ENCODE data around the gene RIC8A. TPM values are rescaled to one million over a fixed set of nuclear protein-coding genes. Genes with fewer than 3 reads are reported as not detected.
"Not testable (repeated sequence)": the region's sequence is repeated elsewhere in the genome, so short reads cannot be mapped to it uniquely, and the experiment has no call there.

Gene RIC8A
- total and polyA plus RNA-seq, 10 of the 15 experiments (the other 5 are each of a cell fraction or from before 2014, with no cell fraction given), result 10.4 to 157 (median 81.4) TPM

- TF ChIP-seq TCF3 (IDR thresholded peaks at IDR 0.05; ENCODE audit: borderline replicate concordance, insufficient read depth, low read depth, low read length), result no peak
- peak; percentile 50 for TF ChIP-seq SIX5 (IDR thresholded peaks at IDR 0.05; ENCODE audit: low read depth, low read length, severe bottlenecking)
- TF ChIP-seq E2F4 (IDR thresholded peaks at IDR 0.05; ENCODE audit: low read depth, low read length), result peak; percentile 56; the same call in 1 of the 2 replicates
- TF ChIP-seq MXI1 (IDR thresholded peaks at IDR 0.05; ENCODE audit: low read depth, low read length), result peak; percentile 93
- no peak for TF ChIP-seq ZBTB4 (CRISPR knock-in tag; IDR thresholded peaks at IDR 0.05)
- peak; percentile 12; the same call in 1 of the 2 replicates for TF ChIP-seq FOXM1 (IDR thresholded peaks at IDR 0.05; ENCODE audit: low read depth, low read length)
- TF ChIP-seq USF1 (IDR thresholded peaks at IDR 0.05; ENCODE audit: borderline replicate concordance, extremely low read length, insufficient read depth, low read depth, low read length), result no peak
- TF ChIP-seq RUNX3 (IDR thresholded peaks at IDR 0.05; ENCODE audit: low read length), result peak; percentile 73
- TF ChIP-seq E2F8 (IDR thresholded peaks at IDR 0.05; ENCODE audit: low read depth, partially characterized antibody), result peak; percentile 94
- peak; percentile 56 for TF ChIP-seq HCFC1 (IDR thresholded peaks at IDR 0.05; ENCODE audit: low read length)
- no peak for TF ChIP-seq CHD1 (IDR thresholded peaks at IDR 0.05; ENCODE audit: low read depth, low read length)
These were observed 29.6 kb downstream of the RIC8A start, which contains the start of gene PSMD13 (continued) for GRCh38 chr11:236774-237767.

GRCh38 chr11:238346-238745, 30.8 kb downstream of the RIC8A start:
- H2AFZ ChIP-seq (ENCODE audit: control insufficient read depth, low read depth, low read length); H4K20me1 ChIP-seq (ENCODE audit: control insufficient read depth, insufficient read depth); H3K9ac ChIP-seq (ENCODE audit: control insufficient read depth, insufficient read depth, low read length); in situ Hi-C loops (cut with MboI); DNase-seq (ENCODE audit: low read depth, low spot score); H3K4me1 ChIP-seq (ENCODE audit: control insufficient read depth, insufficient read depth, low read length); BruUV-seq (replicated peaks); H3K27me3 ChIP-seq (replicated peaks in 1 of 2; ENCODE audit: control insufficient read depth in 2 of 2, insufficient read depth in 2 of 2, low read length in 1 of 2); FAIRE-seq; intact Hi-C loops (cut with micrococcal nuclease; ENCODE audit: unreplicated experiment); ATAC-seq; H3K9me3 ChIP-seq (replicated peaks; ENCODE audit: control insufficient read depth, insufficient read depth, low read length); H3K27ac ChIP-seq (ENCODE audit: control insufficient read depth, insufficient read depth): not testable (repeated sequence)
- 82% methylated on average over 7 of the region's 7 CpGs for WGBS (ENCODE audit: insufficient coverage, insufficient replicate concordance, low lambda C conversion rate, missing lambda C conversion rate)
- H3K4me2 ChIP-seq (ENCODE audit: control insufficient read depth, insufficient read depth), result peak overlapping the region; percentile 80; the same call in 1 of the 2 replicates
- ChIA-PET RAD21 (ENCODE audit: unreplicated experiment) (interaction anchor here (0.9 to 2.2 kb wide), 2 partner anchors 31 to 117 kb away, joined by 4 to 15 read pairs; partner anchors contain the start of genes BET1L and RIC8A), SMC1A (ENCODE audit: uncharacterized antibody, unreplicated experiment) (interaction anchor here (0.8 to 3.8 kb wide), 10 partner anchors 8 to 125 kb away, joined by 3 to 38 read pairs (median 4); partner anchors contain the start of genes BET1L and RIC8A), CTCF (interaction anchor here (1.1 to 2.8 kb wide), 7 partner anchors 9 to 211 kb away, joined by 3 to 26 read pairs (median 7); partner anchors contain the start of genes BET1L, PTDSS2 and RIC8A), POLR2A (interaction anchor here (0.7 to 2.1 kb wide), 4 partner anchors 11 to 88 kb away, joined by 3 to 27 read pairs (median 5); partner anchors contain the start of genes BET1L and RIC8A)
- H3K79me2 ChIP-seq (ENCODE audit: control insufficient read depth, insufficient read depth, low read length), result peaks cover 40% of the 10 kb centered on the region
- H3K4me3 ChIP-seq, result peak overlapping the region; percentile 75; the same call in 1 of the 2 replicates
- peaks cover 3 to 19% of the 10 kb centered on the region in 2 experiments; a peak in 2 of 4 replicates for H3K36me3 ChIP-seq (ENCODE audit: control insufficient read depth in 2 of 2, insufficient read depth in 2 of 2, low read length in 1 of 2)
